K562 (cell line): Measurements from ENCODE around the gene EXT2.

Experiments used
- DIDO1 ChIP-seq: fragments of 450-650 bp; IDR thresholded peaks from 2 replicates; pipeline ENCODE4 v1.6.1; 2016; ENCODE audit warnings: low read depth, missing biosample characterization, missing genetic modification characterization
- ILK ChIP-seq: fragments of 450-650 bp; IDR thresholded peaks from 2 replicates; pipeline ENCODE4 v1.6.1; 2016; ENCODE audit warnings: missing genetic modification characterization, low read depth, mild to moderate bottlenecking, missing compliant biosample characterization, moderate library complexity, borderline replicate concordance
- POLR2AphosphoS5 ChIP-seq: IDR thresholded peaks from 2 replicates; pipeline ENCODE4 v1.6.1; 2011; ENCODE audit warnings: mild to moderate bottlenecking, low read depth, low read length, moderate library complexity; ENCODE audit not compliant: control insufficient read depth, insufficient read depth
- RCOR1 ChIP-seq, 2 experiments: IDR thresholded peaks; 2 replicates each; pipeline ENCODE4 v1.6.1; 2012; ENCODE audit warnings: low read depth in 2 of 2, low read length in 2 of 2, borderline replicate concordance in 1 of 2, improper control_type of control experiment in 1 of 2
- TF ChIP-seq, protein P1 (sequence below), 3 experiments: IDR thresholded peaks in 2 of 3; conservative IDR thresholded peaks in 1 of 3; 2 replicates each; pipeline ENCODE4 v1.5.1; 2011 to 2012; ENCODE audit warnings: low read length in 3 of 3, mild to moderate bottlenecking in 3 of 3, control low read depth in 2 of 3, improper control_type of control experiment in 1 of 3, inconsistent platforms in 1 of 3, low read depth in 1 of 3, mixed read lengths in 1 of 3, moderate library complexity in 1 of 3; ENCODE audit not compliant: insufficient read depth in 2 of 3

GRCh38 chr11:44244639-44245310, 149.3 kb downstream of the EXT2 start:
- TF ChIP-seq POLR2AphosphoS5: no peak
- no peak for TF ChIP-seq DIDO1
- TF ChIP-seq, protein P1, sequence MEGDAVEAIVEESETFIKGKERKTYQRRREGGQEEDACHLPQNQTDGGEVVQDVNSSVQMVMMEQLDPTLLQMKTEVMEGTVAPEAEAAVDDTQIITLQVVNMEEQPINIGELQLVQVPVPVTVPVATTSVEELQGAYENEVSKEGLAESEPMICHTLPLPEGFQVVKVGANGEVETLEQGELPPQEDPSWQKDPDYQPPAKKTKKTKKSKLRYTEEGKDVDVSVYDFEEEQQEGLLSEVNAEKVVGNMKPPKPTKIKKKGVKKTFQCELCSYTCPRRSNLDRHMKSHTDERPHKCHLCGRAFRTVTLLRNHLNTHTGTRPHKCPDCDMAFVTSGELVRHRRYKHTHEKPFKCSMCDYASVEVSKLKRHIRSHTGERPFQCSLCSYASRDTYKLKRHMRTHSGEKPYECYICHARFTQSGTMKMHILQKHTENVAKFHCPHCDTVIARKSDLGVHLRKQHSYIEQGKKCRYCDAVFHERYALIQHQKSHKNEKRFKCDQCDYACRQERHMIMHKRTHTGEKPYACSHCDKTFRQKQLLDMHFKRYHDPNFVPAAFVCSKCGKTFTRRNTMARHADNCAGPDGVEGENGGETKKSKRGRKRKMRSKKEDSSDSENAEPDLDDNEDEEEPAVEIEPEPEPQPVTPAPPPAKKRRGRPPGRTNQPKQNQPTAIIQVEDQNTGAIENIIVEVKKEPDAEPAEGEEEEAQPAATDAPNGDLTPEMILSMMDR (IDR thresholded peaks at IDR 0.05 in 2 of 3, conservative IDR thresholded peaks at IDR 0.05 in 1 of 3; ENCODE audit: insufficient read depth in 2 of 3, low read depth in 1 of 3, low read length in 3 of 3): no peak
- TF ChIP-seq ILK: no peak
- TF ChIP-seq RCOR1 (IDR thresholded peaks at IDR 0.05; ENCODE audit: borderline replicate concordance in 1 of 2, low read depth in 2 of 2, low read length in 2 of 2): no peak
